ENCODE data around the gene SKIC3. TPM values are rescaled to one million over a fixed set of nuclear protein-coding genes. Genes with fewer than 3 reads are reported as not detected.
A peak's percentile ranks its signal among the peaks of the same experiment; 100 is the strongest.

The SKIC3 gene
- polyA plus RNA-seq, 2 of the 4 experiments (the other 2 are of a cell fraction) = 34.0 to 91.3 TPM

- no peak for TF ChIP-seq EP300 (IDR thresholded peaks at IDR 0.05)
- no peak for TF ChIP-seq REST (IDR thresholded peaks at IDR 0.05)
- TF ChIP-seq POLR2AphosphoS2 (conservative IDR thresholded peaks at IDR 0.05; ENCODE audit: low read length) = no peak
- TF ChIP-seq MYC (IDR thresholded peaks at IDR 0.05; ENCODE audit: borderline replicate concordance, low read length) = no peak
- no peak for TF ChIP-seq KDM1A (IDR thresholded peaks at IDR 0.05; ENCODE audit: low read depth)
- TF ChIP-seq HOXB5 (CRISPR knock-in tag; IDR thresholded peaks at IDR 0.05) = no peak
- no peak for TF ChIP-seq JUN (IDR thresholded peaks at IDR 0.05)
- no peak for TF ChIP-seq SMC3 (IDR thresholded peaks at IDR 0.05)
- no peak for TF ChIP-seq CBX2 (IDR thresholded peaks at IDR 0.05; ENCODE audit: borderline replicate concordance, low read depth)
- TF ChIP-seq RARB (CRISPR knock-in tag; IDR thresholded peaks at IDR 0.05) = no peak
- H3K4me3 ChIP-seq = peak overlapping the region; percentile 68
- POLR2A ChIA-PET = interaction anchor here (1.0 to 1.3 kb wide), 3 partner anchors 10 to 92 kb away, joined by 5 to 7 read pairs (median 5); partner anchors contain the start of gene RFESD
- no peaks in the 10 kb centered on the region for H3K9me3 ChIP-seq
- DNase-seq (ENCODE audit: low read depth in 1 of 2, low spot score in 1 of 2) = no peak
- H3K4me1 ChIP-seq = peaks cover 13% of the 10 kb centered on the region
- peak overlapping the region; percentile 82 for H3K4me2 ChIP-seq
- H3K27ac ChIP-seq = peak overlapping the region; percentile 82 to 87
- no peak for FAIRE-seq
- WGBS (ENCODE audit: missing lambda C conversion rate) = 1% methylated on average over 6 of the region's 6 CpGs
- CTCF ChIA-PET = interaction anchor here (0.6 to 0.8 kb wide), 2 partner anchors 10 to 69 kb away, joined by 3 to 4 read pairs; no protein-coding TSS in a partner anchor
- peak; percentile 60 to 65 for ATAC-seq
Observed at GRCh38 chr5:95554331-95554646, 488 bp downstream of the SKIC3 start.

GRCh38 chr5:95549030-95549429 lies 5.7 kb downstream of the SKIC3 start:
- no peak overlapping the region for H3K4me2 ChIP-seq
- peaks cover 5% of the 10 kb centered on the region; the same call in 2 of the 3 replicates for H3K4me1 ChIP-seq
- H3K9me3 ChIP-seq = no peaks in the 10 kb centered on the region
- POLR2A ChIA-PET = no interaction called here
- FAIRE-seq (no peak), DNase-seq (ENCODE audit: low read depth in 1 of 2, low spot score in 1 of 2) (no peak), ATAC-seq (no peak)
- CTCF ChIA-PET = no interaction called here
- no peak overlapping the region for H3K27ac ChIP-seq
- TF ChIP-seq PHF8 (IDR thresholded peaks at IDR 0.05; ENCODE audit: borderline replicate concordance, low read depth) = no peak
- no peak for TF ChIP-seq HDAC2 (IDR thresholded peaks at IDR 0.05)
- TF ChIP-seq E2F6 (IDR thresholded peaks at IDR 0.05; ENCODE audit: borderline replicate concordance, low read depth) = no peak
- no peak for TF ChIP-seq KDM5A (IDR thresholded peaks at IDR 0.05)
- TF ChIP-seq HES2 (IDR thresholded peaks at IDR 0.05) = no peak
- TF ChIP-seq REST (IDR thresholded peaks at IDR 0.05) = no peak
- no peak for TF ChIP-seq POLR2AphosphoS2 (conservative IDR thresholded peaks at IDR 0.05; ENCODE audit: low read length)
- TF ChIP-seq JUN (IDR thresholded peaks at IDR 0.05) = no peak
- no peak for TF ChIP-seq CHD4 (IDR thresholded peaks at IDR 0.05; ENCODE audit: borderline replicate concordance)
- no peak for TF ChIP-seq NR3C1 (IDR thresholded peaks at IDR 0.05)
- no peak overlapping the region for H3K4me3 ChIP-seq

All from A549 (cell line).